ENCODE measurements around the gene BTG3. TPM values are rescaled to one million over a fixed set of nuclear protein-coding genes. Genes with fewer than 3 reads are reported as not detected.

Gene BTG3
- total RNA-seq, 1 experiment from 2014 or later, result 7.1 TPM

DNA sequence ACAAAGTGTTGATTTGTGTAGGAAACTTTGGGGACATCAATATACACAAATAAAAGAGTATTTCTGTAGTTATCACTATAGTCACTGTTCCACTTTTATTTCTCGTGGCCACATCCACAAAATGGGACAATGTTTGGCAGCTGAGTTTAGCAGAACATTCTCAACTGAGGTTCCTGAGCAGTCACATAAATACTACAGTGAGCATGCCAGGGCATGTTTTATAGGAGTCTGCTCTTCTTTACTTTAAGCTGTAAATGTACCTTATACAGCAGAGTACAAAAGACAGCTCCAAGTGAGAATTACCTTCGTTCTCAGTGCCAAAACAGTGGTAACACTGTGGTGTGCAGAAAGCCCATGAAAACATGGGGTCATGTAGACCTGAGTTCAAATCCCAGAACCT lies 5.0 kb downstream of the BTG3 start:
- POLR2A ChIA-PET (ENCODE audit: unreplicated experiment), result no interaction called here
- H3K9ac ChIP-seq (ENCODE audit: low read length), result no peak overlapping the region

GRCh38 chr21:17602874-17603273 lies 9.8 kb downstream of the BTG3 start:
- no peaks in the 10 kb centered on the region for H4K20me1 ChIP-seq (ENCODE audit: low read length)
- peaks cover 12% of the 10 kb centered on the region for H3K4me1 ChIP-seq (ENCODE audit: insufficient read depth, low read length)
- no peaks in the 10 kb centered on the region for H3F3A ChIP-seq (ENCODE audit: low read length, unreplicated experiment)
- H3K9me2 ChIP-seq (replicated peaks; ENCODE audit: low read length), result no peaks in the 10 kb centered on the region
- H3K4me3 ChIP-seq (ENCODE audit: low read length), result no peak overlapping the region
- peak; percentile 85 for ATAC-seq
- no peaks in the 10 kb centered on the region for H3K79me2 ChIP-seq (ENCODE audit: low read length)
- H3K36me3 ChIP-seq (ENCODE audit: low read depth, low read length), result 0 out of 2 replicates have a peak, but pooled peaks cover 2% of the 10 kb centered on the region
- peak; percentile 68 for DNase-seq
- no peaks in the 10 kb centered on the region for H3K9me3 ChIP-seq (ENCODE audit: low read length)
- ChIA-PET CTCF (no interaction called here), POLR2A (ENCODE audit: unreplicated experiment) (interaction anchor here (0.6 kb wide), 1 partner anchor 760 kb away, joined by 3 read pairs; no protein-coding TSS in a partner anchor)
- no peak overlapping the region for H3K27ac ChIP-seq (ENCODE audit: low read length)
- H3K4me2 ChIP-seq (ENCODE audit: low read length), result peak overlapping the region; percentile 8; the same call in 1 of the 2 replicates
- no peak overlapping the region for H3K9ac ChIP-seq (ENCODE audit: low read length)
- BruUV-seq (replicated peaks), result no TSS peak
- H2AFZ ChIP-seq (ENCODE audit: low read length), result no peak overlapping the region
- TF ChIP-seq, protein P1, sequence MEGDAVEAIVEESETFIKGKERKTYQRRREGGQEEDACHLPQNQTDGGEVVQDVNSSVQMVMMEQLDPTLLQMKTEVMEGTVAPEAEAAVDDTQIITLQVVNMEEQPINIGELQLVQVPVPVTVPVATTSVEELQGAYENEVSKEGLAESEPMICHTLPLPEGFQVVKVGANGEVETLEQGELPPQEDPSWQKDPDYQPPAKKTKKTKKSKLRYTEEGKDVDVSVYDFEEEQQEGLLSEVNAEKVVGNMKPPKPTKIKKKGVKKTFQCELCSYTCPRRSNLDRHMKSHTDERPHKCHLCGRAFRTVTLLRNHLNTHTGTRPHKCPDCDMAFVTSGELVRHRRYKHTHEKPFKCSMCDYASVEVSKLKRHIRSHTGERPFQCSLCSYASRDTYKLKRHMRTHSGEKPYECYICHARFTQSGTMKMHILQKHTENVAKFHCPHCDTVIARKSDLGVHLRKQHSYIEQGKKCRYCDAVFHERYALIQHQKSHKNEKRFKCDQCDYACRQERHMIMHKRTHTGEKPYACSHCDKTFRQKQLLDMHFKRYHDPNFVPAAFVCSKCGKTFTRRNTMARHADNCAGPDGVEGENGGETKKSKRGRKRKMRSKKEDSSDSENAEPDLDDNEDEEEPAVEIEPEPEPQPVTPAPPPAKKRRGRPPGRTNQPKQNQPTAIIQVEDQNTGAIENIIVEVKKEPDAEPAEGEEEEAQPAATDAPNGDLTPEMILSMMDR (conservative IDR thresholded peaks at IDR 0.05; ENCODE audit: low read depth, low read length), result no peak
- TF ChIP-seq EZH2 (IDR thresholded peaks at IDR 0.05; ENCODE audit: low read length, unreplicated experiment) (no peak), EZH2phosphoT487 (IDR thresholded peaks at IDR 0.05; ENCODE audit: borderline replicate concordance, low read length) (no peak)
- no peaks in the 10 kb centered on the region for H3K27me3 ChIP-seq (ENCODE audit: low read length)
- intact Hi-C loops (cut with micrococcal nuclease), result no loop called here

More for the DNA sequence above, 5.0 kb downstream of the BTG3 start:
- Histone ChIP-seq H3K4me1 (ENCODE audit: insufficient read depth, low read length) (peaks cover 30% of the 10 kb centered on the region), H4K20me1 (ENCODE audit: low read length) (no peaks in the 10 kb centered on the region), H3K79me2 (ENCODE audit: low read length) (peaks cover 22% of the 10 kb centered on the region), H3K27me3 (ENCODE audit: low read length) (no peaks in the 10 kb centered on the region; the same call in 1 of the 2 replicates), H3F3A (ENCODE audit: low read length, unreplicated experiment) (no peaks in the 10 kb centered on the region), H2AFZ (ENCODE audit: low read length) (no peak overlapping the region), H3K36me3 (ENCODE audit: low read depth, low read length) (0 out of 2 replicates have a peak, but pooled peaks cover 2% of the 10 kb centered on the region), H3K27ac (ENCODE audit: low read length) (no peak overlapping the region), H3K4me2 (ENCODE audit: low read length) (no peak overlapping the region), H3K9me3 (ENCODE audit: low read length) (no peaks in the 10 kb centered on the region), H3K9me2 (replicated peaks; ENCODE audit: low read length) (no peaks in the 10 kb centered on the region), H3K4me3 (ENCODE audit: low read length) (no peak overlapping the region)
- TF ChIP-seq, protein P1 (conservative IDR thresholded peaks at IDR 0.05; ENCODE audit: low read depth, low read length), result no peak
- TF ChIP-seq EZH2 (IDR thresholded peaks at IDR 0.05; ENCODE audit: low read length, unreplicated experiment) (no peak), EZH2phosphoT487 (IDR thresholded peaks at IDR 0.05; ENCODE audit: borderline replicate concordance, low read length) (no peak)
- no TSS peak for BruUV-seq (replicated peaks)
- no peak for DNase-seq
- CTCF ChIA-PET, result no interaction called here
- no peak for ATAC-seq
- intact Hi-C loops (cut with micrococcal nuclease), result no loop called here

DNA sequence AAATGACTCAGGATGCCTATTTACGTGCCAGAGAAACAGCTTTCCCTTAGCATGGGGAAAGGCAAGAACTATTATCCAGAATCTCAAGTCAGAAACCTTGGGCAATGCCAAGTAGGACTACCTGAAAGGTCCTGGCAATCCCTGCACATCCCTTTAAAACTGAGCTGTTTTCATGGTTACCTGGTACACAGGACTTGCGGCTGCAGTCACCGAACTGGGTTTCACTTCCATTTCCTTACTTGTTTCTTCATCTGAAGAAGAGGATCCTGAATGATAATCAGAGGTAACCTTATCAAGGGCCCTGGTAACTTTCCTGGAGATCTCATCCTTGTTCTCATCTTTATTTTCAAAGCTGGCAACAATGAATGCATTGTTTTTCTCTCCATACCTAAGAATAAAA lies 14.3 kb downstream of the BTG3 start:
- Histone ChIP-seq H3F3A (ENCODE audit: low read length, unreplicated experiment) (no peaks in the 10 kb centered on the region), H2AFZ (ENCODE audit: low read length) (no peak overlapping the region), H3K4me1 (ENCODE audit: insufficient read depth, low read length) (peaks cover 5% of the 10 kb centered on the region), H3K27me3 (ENCODE audit: low read length) (no peaks in the 10 kb centered on the region), H3K79me2 (ENCODE audit: low read length) (no peaks in the 10 kb centered on the region), H4K20me1 (ENCODE audit: low read length) (no peaks in the 10 kb centered on the region), H3K36me3 (ENCODE audit: low read depth, low read length) (no peaks in the 10 kb centered on the region), H3K9me2 (replicated peaks; ENCODE audit: low read length) (no peaks in the 10 kb centered on the region), H3K27ac (ENCODE audit: low read length) (no peak overlapping the region), H3K9me3 (ENCODE audit: low read length) (no peaks in the 10 kb centered on the region), H3K9ac (ENCODE audit: low read length) (no peak overlapping the region), H3K4me2 (ENCODE audit: low read length) (no peak overlapping the region), H3K4me3 (ENCODE audit: low read length) (no peak overlapping the region)
- DNase-seq (no peak), ATAC-seq (no peak)
- intact Hi-C loops (cut with micrococcal nuclease), result no loop called here
- ChIA-PET POLR2A (ENCODE audit: unreplicated experiment) (no interaction called here), CTCF (no interaction called here)
- no TSS peak for BruUV-seq (replicated peaks)
- TF ChIP-seq EZH2phosphoT487 (IDR thresholded peaks at IDR 0.05; ENCODE audit: borderline replicate concordance, low read length) (no peak), EZH2 (IDR thresholded peaks at IDR 0.05; ENCODE audit: low read length, unreplicated experiment) (no peak)
- TF ChIP-seq, protein P1 (conservative IDR thresholded peaks at IDR 0.05; ENCODE audit: low read depth, low read length), result no peak
